Thyroid gland (tissue), 4 donors: Measurements from ENCODE around the gene SPAG7.

Source experiments
- POLR2A ChIP-seq, 2 donors: fragments of 450-650 bp; IDR thresholded peaks; one replicate each; pipeline ENCODE4 v1.6.1; 2017; ENCODE audit warnings: antibody characterized with exemption in 2 of 2, mild to moderate bottlenecking in 2 of 2, moderate library complexity in 1 of 2
- TF ChIP-seq, protein P1 (sequence below), 6 experiments: fragments of 200-600 bp in 3 of 6; fragments of 450-650 bp in 3 of 6; sonication (generic) in 3 of 6; IDR thresholded peaks; one replicate each; pipeline ENCODE4 v1.5.1; 2016 to 2019; ENCODE audit warnings: antibody characterized with exemption in 6 of 6, mild to moderate bottlenecking in 2 of 6, inconsistent platforms in 1 of 6, moderate library complexity in 1 of 6

DNA sequence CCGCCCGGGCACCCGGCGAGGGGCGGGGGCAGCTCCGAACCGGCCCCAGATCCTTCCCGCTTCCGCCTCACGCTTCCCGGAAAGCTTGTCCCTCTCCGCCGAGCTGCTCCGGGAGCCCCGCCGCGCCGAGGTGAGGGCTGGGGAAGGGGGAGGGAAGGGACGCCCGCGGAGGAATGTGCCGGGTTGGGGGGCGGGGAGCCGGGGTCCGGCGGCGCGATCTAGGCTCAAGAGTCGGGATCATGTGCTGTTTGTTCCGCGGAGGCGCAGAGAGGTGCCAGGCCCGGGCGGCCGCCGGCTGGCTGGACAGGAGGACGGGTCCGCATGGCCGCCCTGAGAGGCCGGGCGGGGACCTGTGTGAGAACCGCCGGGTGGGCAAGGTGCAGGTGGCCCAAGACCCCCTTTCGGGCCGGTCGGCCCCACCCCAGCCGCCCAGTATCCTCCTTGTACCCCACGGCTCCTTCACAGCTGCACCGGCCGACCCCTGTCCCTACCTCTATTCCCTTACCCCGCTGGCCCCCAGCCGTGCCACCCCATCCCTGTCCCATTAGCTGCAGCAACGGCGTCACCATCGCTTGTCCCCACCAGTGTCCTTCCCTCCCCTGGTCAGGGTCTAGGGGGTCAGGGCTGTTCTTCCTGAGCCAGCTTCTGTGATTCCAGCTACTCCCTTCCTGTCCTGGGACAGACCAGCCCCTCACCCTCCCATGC lies 30.6 kb upstream of the SPAG7 start:
- TF ChIP-seq, protein P1, sequence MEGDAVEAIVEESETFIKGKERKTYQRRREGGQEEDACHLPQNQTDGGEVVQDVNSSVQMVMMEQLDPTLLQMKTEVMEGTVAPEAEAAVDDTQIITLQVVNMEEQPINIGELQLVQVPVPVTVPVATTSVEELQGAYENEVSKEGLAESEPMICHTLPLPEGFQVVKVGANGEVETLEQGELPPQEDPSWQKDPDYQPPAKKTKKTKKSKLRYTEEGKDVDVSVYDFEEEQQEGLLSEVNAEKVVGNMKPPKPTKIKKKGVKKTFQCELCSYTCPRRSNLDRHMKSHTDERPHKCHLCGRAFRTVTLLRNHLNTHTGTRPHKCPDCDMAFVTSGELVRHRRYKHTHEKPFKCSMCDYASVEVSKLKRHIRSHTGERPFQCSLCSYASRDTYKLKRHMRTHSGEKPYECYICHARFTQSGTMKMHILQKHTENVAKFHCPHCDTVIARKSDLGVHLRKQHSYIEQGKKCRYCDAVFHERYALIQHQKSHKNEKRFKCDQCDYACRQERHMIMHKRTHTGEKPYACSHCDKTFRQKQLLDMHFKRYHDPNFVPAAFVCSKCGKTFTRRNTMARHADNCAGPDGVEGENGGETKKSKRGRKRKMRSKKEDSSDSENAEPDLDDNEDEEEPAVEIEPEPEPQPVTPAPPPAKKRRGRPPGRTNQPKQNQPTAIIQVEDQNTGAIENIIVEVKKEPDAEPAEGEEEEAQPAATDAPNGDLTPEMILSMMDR (IDR thresholded peaks at IDR 0.05), result no peak
- no peak for TF ChIP-seq POLR2A (IDR thresholded peaks at IDR 0.05)
